Endothelial cell of hepatic sinusoid (primary cell): ENCODE measurements around the gene SERPINA5.

ENCODE experiments used
- in situ Hi-C: cut with HindIII; loops from 2 replicates; pipeline ENCODE4 v1.10.0; 2017; ENCODE audit warnings: low sequenced_read_pairs

The SERPINA5 gene

DNA sequence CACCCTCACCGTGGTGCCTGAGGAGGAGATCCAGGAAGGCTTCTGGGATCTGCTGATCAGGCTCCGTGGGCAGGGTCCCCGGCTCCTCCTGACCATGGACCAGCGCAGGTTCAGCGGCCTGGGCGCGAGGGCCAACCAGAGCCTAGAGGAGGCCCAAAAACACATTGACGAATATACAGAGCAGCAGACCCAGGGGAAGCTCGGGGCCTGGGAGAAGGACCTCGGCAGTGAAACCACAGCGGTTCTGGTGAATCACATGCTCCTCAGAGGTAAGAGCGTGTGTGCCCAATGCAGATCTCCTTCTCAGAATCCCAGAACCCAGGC, 60.4 kb downstream of the SERPINA5 start:
- in situ Hi-C loops: no loop called here
